HS-27A (cell line): ENCODE data around the gene HRC.
"Not testable (repeated sequence)": the region's sequence is repeated elsewhere in the genome, so short reads cannot be mapped to it uniquely, and the experiment has no call there.

ENCODE experiments used
- DNase-seq: peaks from one replicate; pipeline ENCODE4 v3.0.0-alpha.2; 2012; ENCODE audit warnings: low read depth, missing footprints

HRC gene

GRCh38 chr19:49135686-49136085 is 19.5 kb downstream of the HRC start:
- DNase-seq: no peak

GRCh38 chr19:49133621-49134454 is 21.4 kb downstream of the HRC start:
- DNase-seq: no peak

- no peak for DNase-seq
These were observed 22.1 kb downstream of the HRC start for GRCh38 chr19:49132974-49133609.

GRCh38 chr19:49130325-49130724 is 24.9 kb downstream of the HRC start:
- DNase-seq: no peak

- no peak for DNase-seq
These were observed 26.0 kb downstream of the HRC start for GRCh38 chr19:49129238-49129583.

- no peak for DNase-seq
These were observed 26.5 kb downstream of the HRC start for GRCh38 chr19:49128545-49129237.

GRCh38 chr19:49127674-49128544 is 27.3 kb downstream of the HRC start:
- peak; percentile 96 for DNase-seq

GRCh38 chr19:49127225-49127624 is 28.0 kb downstream of the HRC start:
- DNase-seq: not testable (repeated sequence)

- no peak for DNase-seq
These were observed 28.6 kb downstream of the HRC start for GRCh38 chr19:49126575-49126974.

- no peak for DNase-seq
These were observed 30.0 kb downstream of the HRC start for GRCh38 chr19:49125025-49125731.

GRCh38 chr19:49123285-49123684 is 31.9 kb downstream of the HRC start:
- not testable (repeated sequence) for DNase-seq

- DNase-seq: not testable (repeated sequence)
These were observed 33.4 kb downstream of the HRC start for GRCh38 chr19:49121841-49122240.

- no peak for DNase-seq
These were observed 34.3 kb downstream of the HRC start for GRCh38 chr19:49120868-49121267.

GRCh38 chr19:49120325-49120683 is 34.9 kb downstream of the HRC start:
- no peak for DNase-seq

GRCh38 chr19:49119411-49120324 is 35.5 kb downstream of the HRC start, which contains the start of gene PPFIA3:
Gene PPFIA3 (plus strand): TSS chr19:49119544. CDS start chr19:49127874, 8,330 bp downstream.
- no peak for DNase-seq

GRCh38 chr19:49118565-49119410 is 36.4 kb downstream of the HRC start, which contains the start of gene C19orf73:
Gene C19orf73 (minus strand): TSS chr19:49119143. CDS start chr19:49119022, 121 bp downstream.
- peak; percentile 82 for DNase-seq

- DNase-seq: no peak
These were observed 37.3 kb downstream of the HRC start for GRCh38 chr19:49117677-49118564.

GRCh38 chr19:49116544-49116943 is 38.7 kb downstream of the HRC start:
- no peak for DNase-seq
